ENCODE measurements around the gene CPEB3. TPM values are rescaled to one million over a fixed set of nuclear protein-coding genes. Genes with fewer than 3 reads are reported as not detected.

The CPEB3 gene
- total and polyA plus RNA-seq, 9 of the 15 experiments (the other 6 are each of a cell fraction or from before 2014, with no cell fraction given): 0.15 to 1.2 (median 0.51) TPM

DNA sequence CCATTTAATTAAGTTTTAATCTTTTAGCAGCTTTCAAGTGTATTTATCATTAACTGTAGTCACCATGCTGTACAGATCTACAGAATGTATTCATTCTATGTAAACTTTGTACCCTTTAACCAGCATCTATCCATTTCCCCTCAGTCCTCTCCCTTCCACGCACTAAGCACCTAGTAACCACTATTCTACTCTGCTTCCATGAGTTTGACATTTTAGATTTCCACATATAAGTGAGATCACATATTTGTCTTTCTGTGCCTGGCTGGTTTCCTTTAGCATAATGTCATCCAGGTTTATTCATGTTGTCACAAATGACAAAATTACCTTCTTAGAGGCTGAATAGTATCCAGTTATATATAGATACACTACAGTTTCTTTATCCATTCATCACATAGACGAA, 287.6 kb downstream of the CPEB3 start:
- no peak overlapping the region for H3K27ac ChIP-seq (ENCODE audit: extremely low read depth, low read depth, low read length)
- peaks cover 36% of the 10 kb centered on the region; the same call in 2 of the 3 replicates for H3K36me3 ChIP-seq (ENCODE audit: control insufficient read depth, insufficient read depth, low read length)
- no peaks in the 10 kb centered on the region for H4K20me1 ChIP-seq (replicated peaks; ENCODE audit: control insufficient read depth, insufficient read depth, low read length)
- DNase-seq (ENCODE audit: extremely low read depth in 1 of 4, low spot score in 3 of 4): no peak
- H2AFZ ChIP-seq (ENCODE audit: low read depth, low read length): no peak overlapping the region
- ATAC-seq: no peak
- no TSS peak for BruUV-seq (replicated peaks)
- intact Hi-C loops (cut with micrococcal nuclease): no loop called here
- FAIRE-seq: no peak
- no peaks in the 10 kb centered on the region for H3K79me2 ChIP-seq (ENCODE audit: control insufficient read depth, insufficient read depth, low read length)
- in situ Hi-C loops (cut with MboI): no loop called here
- no peaks in the 10 kb centered on the region for H3K4me1 ChIP-seq (replicated peaks in 1 of 2; ENCODE audit: control insufficient read depth in 2 of 2, insufficient read depth in 2 of 2, low read length in 2 of 2)
- no peak for TF ChIP-seq ZNF311 (CRISPR knock-in tag; IDR thresholded peaks at IDR 0.05)
- no peak for TF ChIP-seq ZNF561 (CRISPR knock-in tag; conservative IDR thresholded peaks at IDR 0.05)
- no peak for TF ChIP-seq EP400 (IDR thresholded peaks at IDR 0.05)
- TF ChIP-seq, protein P1, sequence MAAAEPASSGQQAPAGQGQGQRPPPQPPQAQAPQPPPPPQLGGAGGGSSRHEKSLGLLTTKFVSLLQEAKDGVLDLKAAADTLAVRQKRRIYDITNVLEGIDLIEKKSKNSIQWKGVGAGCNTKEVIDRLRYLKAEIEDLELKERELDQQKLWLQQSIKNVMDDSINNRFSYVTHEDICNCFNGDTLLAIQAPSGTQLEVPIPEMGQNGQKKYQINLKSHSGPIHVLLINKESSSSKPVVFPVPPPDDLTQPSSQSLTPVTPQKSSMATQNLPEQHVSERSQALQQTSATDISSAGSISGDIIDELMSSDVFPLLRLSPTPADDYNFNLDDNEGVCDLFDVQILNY (CRISPR knock-in tag; IDR thresholded peaks at IDR 0.05): no peak
- TF ChIP-seq ARHGAP35 (IDR thresholded peaks at IDR 0.05; ENCODE audit: partially characterized antibody): no peak
- no peak for TF ChIP-seq STAG1 (CRISPR knock-in tag; IDR thresholded peaks at IDR 0.05; ENCODE audit: borderline replicate concordance)
- no peak for TF ChIP-seq RFX1 (IDR thresholded peaks at IDR 0.05)
- no peak for TF ChIP-seq BRD4 (IDR thresholded peaks at IDR 0.05)
- TF ChIP-seq ZNF75A (CRISPR knock-in tag; IDR thresholded peaks at IDR 0.05): no peak
- no peak for TF ChIP-seq CEBPG (CRISPR knock-in tag; IDR thresholded peaks at IDR 0.05)
- no peak for TF ChIP-seq CEBPG (tag; conservative IDR thresholded peaks at IDR 0.05 in 1 of 2, IDR thresholded peaks at IDR 0.05 in 1 of 2)
- no peak for TF ChIP-seq ELF1 (tag; IDR thresholded peaks at IDR 0.05)
- TF ChIP-seq ZNF217 (CRISPR knock-in tag; IDR thresholded peaks at IDR 0.05): no peak
- TF ChIP-seq, protein P2, sequence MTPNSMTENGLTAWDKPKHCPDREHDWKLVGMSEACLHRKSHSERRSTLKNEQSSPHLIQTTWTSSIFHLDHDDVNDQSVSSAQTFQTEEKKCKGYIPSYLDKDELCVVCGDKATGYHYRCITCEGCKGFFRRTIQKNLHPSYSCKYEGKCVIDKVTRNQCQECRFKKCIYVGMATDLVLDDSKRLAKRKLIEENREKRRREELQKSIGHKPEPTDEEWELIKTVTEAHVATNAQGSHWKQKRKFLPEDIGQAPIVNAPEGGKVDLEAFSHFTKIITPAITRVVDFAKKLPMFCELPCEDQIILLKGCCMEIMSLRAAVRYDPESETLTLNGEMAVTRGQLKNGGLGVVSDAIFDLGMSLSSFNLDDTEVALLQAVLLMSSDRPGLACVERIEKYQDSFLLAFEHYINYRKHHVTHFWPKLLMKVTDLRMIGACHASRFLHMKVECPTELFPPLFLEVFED (CRISPR knock-in tag; conservative IDR thresholded peaks at IDR 0.05): no peak
- no peak for TF ChIP-seq EZH2 (IDR thresholded peaks at IDR 0.05; ENCODE audit: borderline replicate concordance, low read depth, low read length)
- TF ChIP-seq, protein P3, sequence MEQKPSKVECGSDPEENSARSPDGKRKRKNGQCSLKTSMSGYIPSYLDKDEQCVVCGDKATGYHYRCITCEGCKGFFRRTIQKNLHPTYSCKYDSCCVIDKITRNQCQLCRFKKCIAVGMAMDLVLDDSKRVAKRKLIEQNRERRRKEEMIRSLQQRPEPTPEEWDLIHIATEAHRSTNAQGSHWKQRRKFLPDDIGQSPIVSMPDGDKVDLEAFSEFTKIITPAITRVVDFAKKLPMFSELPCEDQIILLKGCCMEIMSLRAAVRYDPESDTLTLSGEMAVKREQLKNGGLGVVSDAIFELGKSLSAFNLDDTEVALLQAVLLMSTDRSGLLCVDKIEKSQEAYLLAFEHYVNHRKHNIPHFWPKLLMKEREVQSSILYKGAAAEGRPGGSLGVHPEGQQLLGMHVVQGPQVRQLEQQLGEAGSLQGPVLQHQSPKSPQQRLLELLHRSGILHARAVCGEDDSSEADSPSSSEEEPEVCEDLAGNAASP (IDR thresholded peaks at IDR 0.05): no peak
- no peak overlapping the region for H3K4me3 ChIP-seq
- ChIA-PET CTCF (ENCODE audit: low intra/inter-chr PET ratio) (no interaction called here), POLR2A (interaction anchor here (0.5 kb wide), 1 partner anchor 45 kb away, joined by 3 read pairs; no protein-coding TSS in a partner anchor)
- H3K9me1 ChIP-seq (ENCODE audit: control insufficient read depth, insufficient read depth, low read length): no peaks in the 10 kb centered on the region
- H3K9ac ChIP-seq (ENCODE audit: insufficient read depth in 1 of 2, low read depth in 2 of 2, low read length in 2 of 2): no peak overlapping the region
- H3K9me3 ChIP-seq (replicated peaks; ENCODE audit: control insufficient read depth, insufficient read depth, low read depth, low read length): no peaks in the 10 kb centered on the region; the same call in 1 of the 2 replicates
- H3K4me2 ChIP-seq (ENCODE audit: insufficient read depth, low read length): no peak overlapping the region
- no peaks in the 10 kb centered on the region for H3K27me3 ChIP-seq (ENCODE audit: control insufficient read depth in 2 of 2, insufficient read depth in 2 of 2, low read length in 2 of 2)
- WGBS (ENCODE audit: insufficient coverage, low coverage, missing lambda C conversion rate): 69% methylated on average over 2 of the region's 2 CpGs

Data from K562 (cell line).